Measurements from ENCODE around the gene PAM16.
A peak's percentile ranks its signal among the peaks of the same experiment; 100 is the strongest.

PAM16 gene

GRCh38 chr16:4332623-4333307, 18.4 kb downstream of the PAM16 start:
- DNase-seq: no peak

DNA sequence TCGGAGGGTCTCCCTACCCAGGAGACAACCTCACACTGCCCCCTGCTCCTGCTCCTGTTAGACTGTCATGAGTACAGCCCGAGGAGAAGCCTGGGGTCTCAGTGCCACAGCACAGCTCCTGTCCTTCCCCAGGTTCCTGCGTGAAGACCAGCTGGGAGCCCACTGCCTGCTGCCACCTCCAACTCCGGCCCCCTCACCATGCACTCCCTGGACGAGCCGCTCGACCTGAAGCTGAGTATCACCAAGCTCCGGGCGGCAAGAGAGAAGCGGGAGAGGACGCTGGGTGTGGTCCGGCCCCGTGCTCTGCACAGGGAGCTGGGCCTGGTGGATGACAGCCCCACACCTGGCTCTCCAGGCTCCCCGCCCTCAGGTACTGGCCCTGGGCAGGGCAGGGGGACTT, 19.0 kb downstream of the PAM16 start:
- DNase-seq: no peak

GRCh38 chr16:4330277-4330874, 20.7 kb downstream of the PAM16 start:
- DNase-seq: peak; percentile 81

- no peak for DNase-seq
These were observed 22.0 kb downstream of the PAM16 start for GRCh38 chr16:4328782-4329775.

- DNase-seq: peak; percentile 86
These were observed 22.9 kb downstream of the PAM16 start for GRCh38 chr16:4328046-4328781.

DNA sequence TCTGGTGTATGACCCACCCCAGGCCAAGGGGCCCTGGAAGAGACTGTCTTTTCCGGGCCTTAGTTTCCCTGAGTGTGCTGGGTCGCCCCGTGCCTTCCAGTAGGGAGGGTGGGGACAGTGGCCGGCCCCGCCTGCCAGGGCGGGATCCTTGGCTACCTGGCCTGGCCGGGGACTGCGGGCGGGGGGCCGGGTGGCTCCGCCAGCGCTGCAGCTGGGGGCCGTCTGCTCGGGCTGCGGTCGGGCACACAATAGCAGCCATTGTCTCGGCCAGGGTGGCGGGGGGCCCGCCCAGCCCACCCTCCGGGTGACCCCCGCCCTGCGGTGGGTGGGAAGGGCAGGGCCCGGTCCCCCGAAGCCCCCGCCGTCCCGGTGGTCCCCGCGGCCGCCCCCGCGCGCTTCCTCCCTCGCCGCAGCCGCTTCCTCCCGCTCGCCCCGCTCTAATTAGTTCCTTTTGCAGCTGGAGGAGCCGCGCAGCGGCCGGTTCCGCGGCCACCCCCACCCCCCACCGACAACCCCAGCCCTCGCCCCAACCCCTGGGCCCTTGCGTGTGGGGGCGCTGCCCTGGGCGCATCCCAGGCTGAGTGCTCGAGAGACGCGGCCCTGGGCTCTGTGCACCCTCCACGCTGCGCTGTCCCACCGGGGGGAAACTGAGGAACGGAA, 23.6 kb downstream of the PAM16 start:
- no peak for DNase-seq

DNA sequence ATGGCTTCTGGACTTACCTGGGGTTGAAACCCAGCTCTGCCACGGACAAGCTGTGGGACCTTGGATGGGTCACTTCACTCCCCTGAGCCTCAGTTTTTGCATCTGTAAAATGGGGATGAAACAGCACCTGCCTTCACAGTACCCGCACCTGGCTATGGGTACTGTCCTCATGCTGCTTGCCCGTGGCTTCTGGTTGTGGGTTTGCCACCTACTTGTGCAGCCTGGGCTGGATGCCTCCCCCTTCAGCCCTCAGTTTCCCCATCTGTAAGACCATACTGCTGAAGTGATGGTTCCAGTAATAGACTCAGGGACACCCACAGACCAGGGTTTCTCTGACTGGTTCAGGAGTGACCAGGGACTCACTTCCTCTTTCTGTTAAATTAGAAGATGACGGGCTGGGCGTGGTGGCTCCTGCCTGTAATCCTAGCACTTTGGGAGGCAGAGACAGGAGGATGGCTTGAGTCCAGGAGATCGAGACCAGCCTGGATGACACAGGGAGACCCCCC, 25.8 kb downstream of the PAM16 start:
- DNase-seq: no peak

DNA sequence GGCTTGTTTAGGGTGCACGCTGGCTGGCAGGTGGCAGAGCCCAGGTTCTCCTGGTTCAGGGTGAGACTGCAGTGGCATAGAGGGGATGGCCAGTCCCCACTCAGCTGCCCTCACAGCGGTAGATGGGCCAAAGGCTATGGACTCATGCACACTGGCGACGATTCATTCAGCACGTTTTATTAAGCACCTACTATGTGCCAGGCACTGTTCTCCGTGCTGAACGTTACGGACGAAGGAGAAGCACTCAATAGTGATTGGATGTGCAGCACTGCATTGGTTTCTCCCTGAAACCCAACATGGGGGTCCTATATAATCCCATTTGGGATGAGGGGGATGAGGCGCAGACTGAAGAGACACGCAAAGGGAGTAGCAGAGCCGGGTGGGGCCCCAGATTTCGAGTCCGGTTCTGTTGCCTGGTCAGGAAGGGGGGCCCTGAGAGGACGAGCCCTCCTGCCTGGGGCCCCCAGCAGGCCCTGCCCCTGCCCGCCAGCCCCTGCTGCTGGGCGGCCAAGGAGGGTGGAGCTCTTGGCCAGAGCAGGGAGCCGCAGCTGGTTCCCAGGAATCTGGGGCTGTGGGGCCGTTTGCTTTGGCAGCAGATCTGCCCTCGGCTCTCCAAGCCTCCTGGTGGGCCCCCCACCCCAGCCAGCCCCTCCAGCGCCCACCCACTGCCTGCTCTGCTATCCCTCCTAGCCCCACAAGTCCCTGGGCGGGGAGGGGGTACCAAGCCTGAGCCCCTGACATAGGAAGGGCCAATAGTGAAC, 26.4 kb downstream of the PAM16 start:
- no peak for DNase-seq

- DNase-seq: no peak
These were observed 27.2 kb downstream of the PAM16 start for GRCh38 chr16:4323845-4324488.

GRCh38 chr16:4323071-4323844, 27.9 kb downstream of the PAM16 start:
- DNase-seq: no peak

DNA sequence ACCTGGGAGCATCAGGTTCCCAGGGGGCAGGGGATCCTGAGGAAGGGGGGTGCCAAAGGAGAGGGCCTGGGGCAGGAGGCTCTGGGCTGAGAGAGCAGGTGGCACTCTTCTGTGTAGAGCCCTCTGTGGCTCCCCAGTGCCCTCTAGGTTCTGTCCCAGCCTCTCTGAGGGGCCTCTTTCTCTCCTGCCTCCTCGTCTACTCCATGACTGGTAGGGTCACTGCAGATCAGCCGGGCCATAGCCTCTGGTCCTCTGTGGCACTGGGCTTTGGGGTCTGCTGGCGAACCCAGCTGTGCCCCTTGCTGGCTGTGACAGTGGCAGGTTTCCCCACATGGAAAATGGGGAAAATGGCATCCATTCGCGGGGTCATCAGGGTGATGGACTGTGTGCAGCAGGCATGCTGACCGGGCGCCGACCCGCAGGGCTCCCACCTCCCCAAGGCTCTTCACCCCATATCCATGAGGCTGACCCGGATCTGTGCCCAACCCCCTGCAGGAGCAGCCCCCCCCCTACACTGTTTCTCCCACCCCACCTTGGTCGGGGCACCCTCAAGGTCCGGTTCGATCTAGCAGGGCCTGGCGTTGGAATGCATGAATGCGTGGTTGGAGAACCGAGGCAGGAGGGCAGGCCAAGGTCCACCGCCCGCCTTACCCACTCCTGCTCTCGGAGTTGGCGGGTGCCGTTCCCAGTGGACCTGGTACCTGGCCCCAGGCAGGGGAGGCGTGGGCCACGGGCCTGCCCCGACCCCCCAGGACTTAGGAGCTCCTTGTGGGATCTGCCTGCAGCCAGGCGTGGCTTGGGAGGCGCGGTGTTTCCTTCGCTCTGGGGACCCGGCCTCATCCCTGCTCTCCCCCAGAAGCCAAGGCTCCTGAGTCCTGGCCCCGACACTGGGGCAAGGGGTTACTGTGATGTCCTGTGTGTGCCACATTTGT, 28.7 kb downstream of the PAM16 start:
- no peak for DNase-seq

DNA sequence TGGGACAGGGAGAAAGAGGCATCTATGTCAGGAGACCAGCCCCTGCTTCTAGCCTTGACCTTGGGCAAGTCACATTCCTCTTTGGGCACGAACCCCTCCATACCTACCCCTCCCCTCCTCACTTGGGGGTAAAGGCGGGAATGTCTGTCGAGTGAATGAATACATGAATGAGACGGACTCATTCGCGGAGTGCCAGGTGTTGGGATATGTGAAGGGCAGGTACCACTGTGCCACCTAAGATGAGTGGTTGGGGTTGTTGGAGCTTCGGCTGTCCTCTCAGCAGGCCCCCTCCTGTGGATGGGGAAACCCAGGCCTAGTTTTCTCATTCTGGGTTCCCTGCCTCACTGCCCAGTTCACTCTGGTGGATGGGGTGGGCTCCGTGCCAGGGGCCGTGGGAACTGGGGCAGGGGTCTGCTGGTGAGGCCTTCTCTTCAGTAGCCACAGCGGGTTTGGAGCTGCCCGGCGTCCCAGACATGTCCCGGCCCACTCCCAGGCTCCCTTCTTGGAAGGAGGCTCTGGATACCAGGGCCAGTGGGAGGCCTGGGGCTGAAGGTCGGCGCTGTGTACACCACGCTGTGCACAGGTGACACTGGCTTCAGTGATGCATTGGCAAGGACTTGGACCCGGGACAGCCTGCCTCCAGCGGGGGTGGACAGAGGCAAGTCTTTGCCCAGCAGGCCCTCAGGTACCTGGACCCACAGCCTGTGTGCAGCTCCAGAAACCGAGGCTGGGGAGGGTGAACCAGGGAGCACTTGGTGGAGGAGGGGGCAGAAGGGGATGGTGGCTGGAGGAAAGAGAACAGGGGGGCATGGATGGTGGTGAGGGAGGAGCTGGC, 29.6 kb downstream of the PAM16 start:
- no peak for DNase-seq

- no peak for DNase-seq
These were observed 30.5 kb downstream of the PAM16 start for GRCh38 chr16:4320571-4321137.

DNA sequence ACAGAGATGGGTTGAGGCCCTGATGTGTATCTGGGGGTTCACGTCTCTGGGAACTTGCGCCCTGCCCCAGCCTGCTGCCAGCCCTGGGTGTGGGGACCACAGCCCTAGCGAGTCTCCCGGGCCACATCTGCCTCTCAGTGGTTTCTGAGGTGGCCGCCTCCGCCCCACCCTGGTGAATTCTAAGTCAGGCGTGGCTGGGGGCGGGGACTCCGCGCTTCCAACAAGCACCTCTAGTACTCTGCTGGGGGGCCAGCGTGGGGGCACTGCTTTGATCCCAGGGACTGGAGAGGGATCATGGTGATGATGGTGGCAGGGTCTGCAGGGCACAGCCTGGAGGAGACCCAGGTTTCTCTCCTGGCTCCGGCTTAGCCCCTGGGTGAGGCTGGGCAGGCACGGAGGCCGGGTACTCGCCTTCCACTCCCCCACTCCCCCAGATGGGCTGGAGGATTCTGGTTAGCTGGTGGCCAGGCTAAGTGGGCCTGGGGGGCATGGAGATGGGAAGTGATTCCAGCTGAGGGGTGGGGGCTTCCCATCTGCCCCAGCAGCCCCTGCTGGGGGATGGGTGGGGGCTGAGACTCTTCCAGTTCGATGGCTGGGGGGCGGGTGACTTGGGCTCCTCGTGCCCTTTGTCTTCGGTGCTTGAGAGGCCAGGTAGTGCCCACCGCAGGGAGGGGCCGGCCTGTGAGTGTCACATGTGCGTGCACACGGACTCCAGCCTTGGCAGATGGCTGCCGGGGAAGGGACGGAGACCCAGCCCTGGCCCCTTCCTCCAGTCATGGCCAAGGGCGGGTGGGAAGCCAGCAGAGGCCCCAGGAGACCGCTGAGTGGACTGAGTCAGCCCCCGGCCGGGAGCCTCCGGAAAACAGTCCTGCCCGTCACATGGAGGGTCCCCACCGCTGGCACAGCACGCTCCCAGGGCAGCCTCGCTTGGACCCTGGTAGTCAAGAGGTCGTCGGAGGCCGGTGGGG, 31.4 kb downstream of the PAM16 start:
- peak; percentile 73 for DNase-seq

DNA sequence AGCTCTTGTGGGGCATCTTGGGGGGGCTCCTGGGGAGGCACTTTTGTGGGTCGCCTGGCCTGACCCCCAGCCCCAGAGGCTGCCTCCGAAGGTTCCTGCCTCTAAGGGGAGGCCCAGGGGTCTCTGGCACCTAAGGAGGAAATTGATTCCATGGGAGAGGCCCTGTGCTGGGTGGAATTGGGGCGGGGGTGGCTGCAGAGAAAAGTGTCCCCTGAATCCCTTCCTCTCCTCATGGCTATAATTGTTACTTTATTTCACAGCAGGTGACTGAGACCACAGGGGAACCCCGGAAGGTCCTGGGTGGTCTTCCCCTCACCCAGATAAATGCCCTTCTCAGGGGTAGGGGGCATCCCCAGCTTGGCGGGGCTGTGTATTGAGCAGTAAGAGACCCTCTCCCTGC, 32.2 kb downstream of the PAM16 start:
- DNase-seq: no peak

DNA sequence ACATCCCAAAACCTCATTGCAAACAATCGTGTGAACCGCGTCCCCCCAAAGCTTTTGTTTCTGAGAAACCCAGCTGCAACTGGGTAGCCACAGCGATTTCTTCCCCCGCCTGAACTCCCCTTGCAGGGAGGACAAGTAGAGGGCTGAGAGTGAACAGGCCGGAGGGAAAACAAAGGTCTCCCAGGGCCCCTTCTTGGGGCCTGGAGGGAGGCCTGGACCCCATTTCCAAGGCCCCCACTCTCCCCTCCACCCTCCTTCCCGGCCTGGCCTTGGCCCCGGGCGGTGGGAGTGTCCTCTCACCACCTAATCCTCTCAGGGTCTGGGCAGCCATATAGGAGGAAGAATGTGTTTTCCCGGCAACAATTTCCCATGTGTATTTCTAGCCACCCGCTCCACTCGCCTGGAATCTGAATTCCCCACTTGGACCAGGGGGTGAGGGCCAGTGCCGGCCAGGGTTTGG, 32.6 kb downstream of the PAM16 start:
- no peak for DNase-seq
